ENCODE measurements around the gene LAMA4. TPM values are rescaled to one million over a fixed set of nuclear protein-coding genes. Genes with fewer than 3 reads are reported as not detected.

LAMA4 gene
- polyA plus RNA-seq, 1 donor from 2014 or later: 0.69 TPM

DNA sequence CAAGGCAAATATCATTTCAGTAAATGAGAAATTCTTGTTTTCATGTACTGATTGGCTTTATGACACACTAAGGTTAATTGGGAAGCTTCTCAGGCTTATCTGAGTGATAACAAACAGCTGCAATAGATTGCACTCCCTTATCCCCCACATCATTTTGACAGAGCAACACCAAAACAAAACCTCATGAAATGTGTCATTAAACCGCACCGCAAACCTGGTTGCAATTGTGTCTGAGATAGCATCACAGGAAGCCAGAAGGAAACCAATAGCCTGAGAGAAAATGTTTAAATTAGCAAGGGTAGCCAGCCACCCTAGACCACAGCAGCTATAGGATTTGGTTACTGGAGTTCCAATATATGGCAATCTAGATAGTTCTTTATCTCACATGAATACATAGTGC lies 31.6 kb upstream of the LAMA4 start:
- no peak overlapping the region for H3K4me2 ChIP-seq (ENCODE audit: low read length)
- no peaks in the 10 kb centered on the region for H3K9me2 ChIP-seq (ENCODE audit: insufficient read depth, low read length)
- H3K27me3 ChIP-seq (ENCODE audit: insufficient read depth, low read depth, low read length): no peaks in the 10 kb centered on the region
- H3F3A ChIP-seq (ENCODE audit: insufficient read depth, low read length, poor library complexity, severe bottlenecking): no peaks in the 10 kb centered on the region
- no peak overlapping the region for H3K9ac ChIP-seq (ENCODE audit: low read length)
- no peaks in the 10 kb centered on the region for H3K9me3 ChIP-seq (ENCODE audit: low read length)
- H3K36me3 ChIP-seq (ENCODE audit: insufficient read depth, low read length): no peaks in the 10 kb centered on the region
- H3K79me2 ChIP-seq (replicated peaks; ENCODE audit: insufficient read depth, low read length): no peaks in the 10 kb centered on the region
- no peak overlapping the region for H3K4me3 ChIP-seq (ENCODE audit: low read length)
- H4K20me1 ChIP-seq (ENCODE audit: insufficient read depth): no peaks in the 10 kb centered on the region
- H3K27ac ChIP-seq (ENCODE audit: low read length): no peak overlapping the region
- H2AFZ ChIP-seq (ENCODE audit: low read depth, low read length): no peak overlapping the region
- no peak for TF ChIP-seq POLR2AphosphoS5 (IDR thresholded peaks at IDR 0.05)
- TF ChIP-seq, protein P1, sequence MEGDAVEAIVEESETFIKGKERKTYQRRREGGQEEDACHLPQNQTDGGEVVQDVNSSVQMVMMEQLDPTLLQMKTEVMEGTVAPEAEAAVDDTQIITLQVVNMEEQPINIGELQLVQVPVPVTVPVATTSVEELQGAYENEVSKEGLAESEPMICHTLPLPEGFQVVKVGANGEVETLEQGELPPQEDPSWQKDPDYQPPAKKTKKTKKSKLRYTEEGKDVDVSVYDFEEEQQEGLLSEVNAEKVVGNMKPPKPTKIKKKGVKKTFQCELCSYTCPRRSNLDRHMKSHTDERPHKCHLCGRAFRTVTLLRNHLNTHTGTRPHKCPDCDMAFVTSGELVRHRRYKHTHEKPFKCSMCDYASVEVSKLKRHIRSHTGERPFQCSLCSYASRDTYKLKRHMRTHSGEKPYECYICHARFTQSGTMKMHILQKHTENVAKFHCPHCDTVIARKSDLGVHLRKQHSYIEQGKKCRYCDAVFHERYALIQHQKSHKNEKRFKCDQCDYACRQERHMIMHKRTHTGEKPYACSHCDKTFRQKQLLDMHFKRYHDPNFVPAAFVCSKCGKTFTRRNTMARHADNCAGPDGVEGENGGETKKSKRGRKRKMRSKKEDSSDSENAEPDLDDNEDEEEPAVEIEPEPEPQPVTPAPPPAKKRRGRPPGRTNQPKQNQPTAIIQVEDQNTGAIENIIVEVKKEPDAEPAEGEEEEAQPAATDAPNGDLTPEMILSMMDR (IDR thresholded peaks at IDR 0.05; ENCODE audit: poor library complexity, severe bottlenecking): no peak
- TF ChIP-seq RAD21 (conservative IDR thresholded peaks at IDR 0.05): no peak

DNA sequence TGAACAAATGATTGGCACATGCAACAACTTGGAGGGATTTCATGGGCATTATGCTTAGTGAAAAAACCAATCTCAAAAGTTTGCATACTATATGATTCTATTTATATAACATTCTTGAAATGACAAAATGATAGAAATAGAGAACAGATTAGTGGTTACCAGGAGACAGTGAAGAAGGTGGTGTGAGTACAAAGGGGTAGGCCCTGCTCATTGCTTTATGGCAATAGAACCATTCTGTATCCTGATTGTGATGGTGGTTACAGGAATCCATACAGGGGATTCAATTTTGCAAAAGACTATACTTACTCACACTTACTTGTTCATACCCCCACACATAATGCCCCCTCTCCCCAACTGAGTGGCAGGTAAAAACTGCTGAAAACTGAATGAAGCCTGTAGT lies 30.2 kb upstream of the LAMA4 start:
- H3F3A ChIP-seq (ENCODE audit: insufficient read depth, low read length, poor library complexity, severe bottlenecking): no peaks in the 10 kb centered on the region
- H3K27me3 ChIP-seq (ENCODE audit: insufficient read depth, low read depth, low read length): no peaks in the 10 kb centered on the region
- H3K79me2 ChIP-seq (replicated peaks; ENCODE audit: insufficient read depth, low read length): no peaks in the 10 kb centered on the region
- no peaks in the 10 kb centered on the region for H4K20me1 ChIP-seq (ENCODE audit: insufficient read depth)
- no peaks in the 10 kb centered on the region for H3K36me3 ChIP-seq (ENCODE audit: insufficient read depth, low read length)
- no peaks in the 10 kb centered on the region for H3K9me2 ChIP-seq (ENCODE audit: insufficient read depth, low read length)
- H3K4me3 ChIP-seq (ENCODE audit: low read length): no peak overlapping the region
- no peaks in the 10 kb centered on the region for H3K9me3 ChIP-seq (ENCODE audit: low read length)
- no peak overlapping the region for H3K4me2 ChIP-seq (ENCODE audit: low read length)
- no peak overlapping the region for H2AFZ ChIP-seq (ENCODE audit: low read depth, low read length)
- TF ChIP-seq EZH2 (IDR thresholded peaks at IDR 0.05; ENCODE audit: borderline replicate concordance, insufficient read depth, low read length, poor library complexity, severe bottlenecking) (no peak), MXI1 (conservative IDR thresholded peaks at IDR 0.05; ENCODE audit: poor library complexity, severe bottlenecking) (no peak), POLR2AphosphoS5 (IDR thresholded peaks at IDR 0.05) (no peak), TAF1 (IDR thresholded peaks at IDR 0.05; ENCODE audit: low read depth) (no peak), RAD21 (conservative IDR thresholded peaks at IDR 0.05) (no peak), SMC3 (conservative IDR thresholded peaks at IDR 0.05; ENCODE audit: poor library complexity) (no peak)
- TF ChIP-seq, protein P1 (IDR thresholded peaks at IDR 0.05; ENCODE audit: poor library complexity, severe bottlenecking): no peak
- TF ChIP-seq, protein P2, sequence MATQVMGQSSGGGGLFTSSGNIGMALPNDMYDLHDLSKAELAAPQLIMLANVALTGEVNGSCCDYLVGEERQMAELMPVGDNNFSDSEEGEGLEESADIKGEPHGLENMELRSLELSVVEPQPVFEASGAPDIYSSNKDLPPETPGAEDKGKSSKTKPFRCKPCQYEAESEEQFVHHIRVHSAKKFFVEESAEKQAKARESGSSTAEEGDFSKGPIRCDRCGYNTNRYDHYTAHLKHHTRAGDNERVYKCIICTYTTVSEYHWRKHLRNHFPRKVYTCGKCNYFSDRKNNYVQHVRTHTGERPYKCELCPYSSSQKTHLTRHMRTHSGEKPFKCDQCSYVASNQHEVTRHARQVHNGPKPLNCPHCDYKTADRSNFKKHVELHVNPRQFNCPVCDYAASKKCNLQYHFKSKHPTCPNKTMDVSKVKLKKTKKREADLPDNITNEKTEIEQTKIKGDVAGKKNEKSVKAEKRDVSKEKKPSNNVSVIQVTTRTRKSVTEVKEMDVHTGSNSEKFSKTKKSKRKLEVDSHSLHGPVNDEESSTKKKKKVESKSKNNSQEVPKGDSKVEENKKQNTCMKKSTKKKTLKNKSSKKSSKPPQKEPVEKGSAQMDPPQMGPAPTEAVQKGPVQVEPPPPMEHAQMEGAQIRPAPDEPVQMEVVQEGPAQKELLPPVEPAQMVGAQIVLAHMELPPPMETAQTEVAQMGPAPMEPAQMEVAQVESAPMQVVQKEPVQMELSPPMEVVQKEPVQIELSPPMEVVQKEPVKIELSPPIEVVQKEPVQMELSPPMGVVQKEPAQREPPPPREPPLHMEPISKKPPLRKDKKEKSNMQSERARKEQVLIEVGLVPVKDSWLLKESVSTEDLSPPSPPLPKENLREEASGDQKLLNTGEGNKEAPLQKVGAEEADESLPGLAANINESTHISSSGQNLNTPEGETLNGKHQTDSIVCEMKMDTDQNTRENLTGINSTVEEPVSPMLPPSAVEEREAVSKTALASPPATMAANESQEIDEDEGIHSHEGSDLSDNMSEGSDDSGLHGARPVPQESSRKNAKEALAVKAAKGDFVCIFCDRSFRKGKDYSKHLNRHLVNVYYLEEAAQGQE (IDR thresholded peaks at IDR 0.05; ENCODE audit: borderline replicate concordance): no peak
- H3K27ac ChIP-seq (ENCODE audit: low read length): no peak overlapping the region
- H3K9ac ChIP-seq (ENCODE audit: low read length): no peak overlapping the region
